ENCODE data around the gene CEP83.
"Not testable (repeated sequence)": the region's sequence is repeated elsewhere in the genome, so short reads cannot be mapped to it uniquely, and the experiment has no call there.

CEP83 gene

GRCh38 chr12:94379479-94380113 lies 80.1 kb downstream of the CEP83 start:
- FAIRE-seq = no peak

GRCh38 chr12:94377599-94377998 lies 82.1 kb downstream of the CEP83 start:
- no peak for FAIRE-seq

GRCh38 chr12:94374124-94374523 lies 85.5 kb downstream of the CEP83 start:
- FAIRE-seq = no peak

GRCh38 chr12:94372461-94372860 lies 87.2 kb downstream of the CEP83 start:
- no peak for FAIRE-seq

GRCh38 chr12:94362653-94363052 lies 97.0 kb downstream of the CEP83 start:
- FAIRE-seq = no peak

- FAIRE-seq = no peak
Measured at GRCh38 chr12:94359761-94360160, 99.9 kb downstream of the CEP83 start.

GRCh38 chr12:94353130-94353529 lies 106.5 kb downstream of the CEP83 start:
- no peak for FAIRE-seq

- no peak for FAIRE-seq
Measured at GRCh38 chr12:94340573-94340972, 119.1 kb downstream of the CEP83 start.

GRCh38 chr12:94338006-94338794 lies 121.5 kb downstream of the CEP83 start:
- FAIRE-seq = no peak

- FAIRE-seq = no peak
Measured at GRCh38 chr12:94336211-94336925, 123.3 kb downstream of the CEP83 start.

GRCh38 chr12:94333396-94333795 lies 126.3 kb downstream of the CEP83 start:
- no peak for FAIRE-seq

- FAIRE-seq = no peak
Measured at GRCh38 chr12:94329366-94329765, 130.3 kb downstream of the CEP83 start.

GRCh38 chr12:94327809-94328208 lies 131.9 kb downstream of the CEP83 start:
- no peak for FAIRE-seq

GRCh38 chr12:94326727-94327126 lies 132.9 kb downstream of the CEP83 start:
- FAIRE-seq = no peak

- no peak for FAIRE-seq
Measured at GRCh38 chr12:94326234-94326633, 133.4 kb downstream of the CEP83 start.

- FAIRE-seq = no peak
Measured at GRCh38 chr12:94322346-94322745, 137.3 kb downstream of the CEP83 start.

- no peak for FAIRE-seq
Measured at GRCh38 chr12:94320109-94320508, 139.6 kb downstream of the CEP83 start.

GRCh38 chr12:94318181-94318580 lies 141.5 kb downstream of the CEP83 start:
- no peak for FAIRE-seq

- not testable (repeated sequence) for FAIRE-seq
Measured at GRCh38 chr12:94316600-94316999, 143.1 kb downstream of the CEP83 start.

GRCh38 chr12:94312378-94312777 lies 147.3 kb downstream of the CEP83 start:
- no peak for FAIRE-seq

- no peak for FAIRE-seq
Measured at GRCh38 chr12:94309373-94309772, 150.3 kb downstream of the CEP83 start.

GRCh38 chr12:94308612-94309011 lies 151.1 kb downstream of the CEP83 start:
- no peak for FAIRE-seq

GRCh38 chr12:94305130-94305957 lies 154.3 kb downstream of the CEP83 start:
- FAIRE-seq = no peak

Data from colon (tissue), 2 donors.